Panc1 (cell line): ENCODE data around the gene PICALM. TPM values are rescaled to one million over a fixed set of nuclear protein-coding genes. Genes with fewer than 3 reads are reported as not detected.

Experiments
- ATAC-seq: fragments of 200-7000 bp; cut with Tn5 transposase; 2 replicates; pipeline ENCODE4 v1.9.1; 2020; ENCODE audit warnings: mild to moderate bottlenecking, moderate library complexity
- BruUV-seq: library from RNA; stranded (reverse); fragments of 400-500 nt; replicated peaks from 2 replicates; lab custom pipeline; 2021; lab: Mats Ljungman, UMichigan
- CTCF ChIA-PET: fragments of 300-600 bp; sonication (Branson Sonifier 250); formaldehyde crosslinking; loops from one replicate; lab custom pipeline; 2022; ENCODE audit warnings: antibody characterized with exemption; lab: Charles Lee
- POLR2A ChIA-PET: fragments of 300-600 bp; sonication (Branson Sonifier 250); formaldehyde crosslinking; loops from one replicate; lab custom pipeline; 2022; ENCODE audit warnings: antibody characterized with exemption; lab: Charles Lee
- DNase-seq: peaks from one replicate; pipeline ENCODE4 v3.0.0-alpha.2; 2010; ENCODE audit warnings: low read depth, low spot score
- H3K27ac ChIP-seq: 2 replicates; pipeline ENCODE4 v1.5.1; 2011; ENCODE audit warnings: mild to moderate bottlenecking, low read length, inconsistent platforms
- H3K27me3 ChIP-seq: fragments of 200-500 bp; sonication (Bioruptor generic); 2 replicates; pipeline ENCODE4 v1.6.0; 2014; ENCODE audit warnings: low read length, inconsistent platforms; ENCODE audit not compliant: control insufficient read depth, insufficient read depth
- H3K36me3 ChIP-seq: fragments of 200-500 bp; sonication (Bioruptor generic); 2 replicates; pipeline ENCODE4 v1.5.1; 2014; ENCODE audit warnings: inconsistent platforms, mild to moderate bottlenecking, low read length, moderate library complexity; ENCODE audit not compliant: control insufficient read depth, insufficient read depth
- H3K4me1 ChIP-seq: 2 replicates; pipeline ENCODE4 v1.5.1; 2011; ENCODE audit warnings: inconsistent platforms, mild to moderate bottlenecking, low read length, moderate library complexity; ENCODE audit not compliant: control insufficient read depth, insufficient read depth
- H3K4me3 ChIP-seq, 2 experiments: 2 replicates each; pipeline ENCODE4 v1.5.1; 2011 to 2012; ENCODE audit warnings: low read depth in 2 of 2, low read length in 2 of 2, mild to moderate bottlenecking in 2 of 2, inconsistent platforms in 1 of 2, moderate library complexity in 1 of 2
- H3K9me3 ChIP-seq: fragments of 200-500 bp; sonication (Bioruptor generic); 2 replicates; pipeline ENCODE4 v1.5.1; 2014; ENCODE audit warnings: low read depth, mild to moderate bottlenecking, inconsistent platforms, low read length, moderate library complexity; ENCODE audit not compliant: control insufficient read depth, insufficient read depth
- POLR2AphosphoS5 ChIP-seq: IDR thresholded peaks from 2 replicates; pipeline ENCODE4 v1.6.1; 2012; ENCODE audit warnings: mild to moderate bottlenecking, low read depth, low read length, moderate library complexity
- SIN3A ChIP-seq: IDR thresholded peaks from 2 replicates; pipeline ENCODE4 v1.6.1; 2012; ENCODE audit warnings: low read depth, mild to moderate bottlenecking, low read length, moderate library complexity, borderline replicate concordance; ENCODE audit not compliant: insufficient read depth
- TCF7L2 ChIP-seq: IDR thresholded peaks from 2 replicates; pipeline ENCODE4 v1.6.1; 2011; ENCODE audit warnings: mild to moderate bottlenecking, low read depth, low read length, inconsistent platforms
- in situ Hi-C: cut with HindIII; loops from 2 replicates; pipeline ENCODE4 v1.10.0; 2016; ENCODE audit warnings: low sequenced_read_pairs, low pct_unique_long_range_greater_than_20kb
- intact Hi-C: fragments of 100-400 bp; cut with micrococcal nuclease; formaldehyde crosslinking; loops from one replicate; pipeline ENCODE4 v1.10.0; 2022; ENCODE audit not compliant: unreplicated experiment
- total RNA-seq: library from RNA; stranded (reverse); gene quantifications from one replicate; pipeline ENCODE4 v1.2.1, GENCODE V29; 2021; ENCODE audit not compliant: unreplicated experiment
- TF ChIP-seq, protein P1 (sequence below), 2 experiments: IDR thresholded peaks; 2 replicates each; pipeline ENCODE4 v1.6.1; 2011 to 2012; ENCODE audit warnings: low read depth in 2 of 2, control low read depth in 1 of 2, low read length in 1 of 2, mild to moderate bottlenecking in 1 of 2, moderate library complexity in 1 of 2; ENCODE audit not compliant: insufficient read depth in 1 of 2
- TF ChIP-seq, protein P2 (sequence below): fragments of 450-650 bp; IDR thresholded peaks from 2 replicates; pipeline ENCODE4 v1.5.1; 2017; ENCODE audit warnings: mild to moderate bottlenecking

PICALM gene
- total RNA-seq, 1 experiment from 2014 or later, result 153 TPM

DNA sequence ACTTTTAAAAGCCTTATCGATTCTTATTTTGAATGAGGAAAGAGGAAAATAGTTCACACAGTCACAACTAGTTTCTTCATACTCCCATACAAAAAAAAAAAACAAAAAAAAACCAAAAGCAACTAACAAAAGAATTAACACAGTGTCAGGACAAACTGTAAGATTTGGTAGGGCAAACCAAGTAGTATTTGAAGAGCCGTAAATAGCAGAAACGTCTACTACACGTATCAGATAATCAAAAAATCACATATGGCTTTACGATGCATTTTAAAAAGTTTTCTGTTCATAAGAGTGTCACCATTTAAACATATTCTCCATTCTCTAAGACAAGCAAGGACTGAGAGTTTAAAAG is 2.3 kb downstream of the PICALM start:
- ChIA-PET CTCF (interaction anchor here (0.6 to 1.6 kb wide), 2 partner anchors 25 to 163 kb away, joined by 3 to 5 read pairs; no protein-coding TSS in a partner anchor), POLR2A (no interaction called here)
- peaks cover 46% of the 10 kb centered on the region for H3K4me1 ChIP-seq
- no peaks in the 10 kb centered on the region; the same call in 1 of the 2 replicates for H3K36me3 ChIP-seq
- no peak for ATAC-seq
- peak overlapping the region; percentile 69 to 76 for H3K4me3 ChIP-seq
- intact Hi-C loops, result no loop called here
- in situ Hi-C loops, result no loop called here
- peak overlapping the region; percentile 91 for H3K27ac ChIP-seq
- DNase-seq, result no peak
- no peaks in the 10 kb centered on the region for H3K27me3 ChIP-seq
- H3K9me3 ChIP-seq, result no peaks in the 10 kb centered on the region
- TF ChIP-seq, protein P1, sequence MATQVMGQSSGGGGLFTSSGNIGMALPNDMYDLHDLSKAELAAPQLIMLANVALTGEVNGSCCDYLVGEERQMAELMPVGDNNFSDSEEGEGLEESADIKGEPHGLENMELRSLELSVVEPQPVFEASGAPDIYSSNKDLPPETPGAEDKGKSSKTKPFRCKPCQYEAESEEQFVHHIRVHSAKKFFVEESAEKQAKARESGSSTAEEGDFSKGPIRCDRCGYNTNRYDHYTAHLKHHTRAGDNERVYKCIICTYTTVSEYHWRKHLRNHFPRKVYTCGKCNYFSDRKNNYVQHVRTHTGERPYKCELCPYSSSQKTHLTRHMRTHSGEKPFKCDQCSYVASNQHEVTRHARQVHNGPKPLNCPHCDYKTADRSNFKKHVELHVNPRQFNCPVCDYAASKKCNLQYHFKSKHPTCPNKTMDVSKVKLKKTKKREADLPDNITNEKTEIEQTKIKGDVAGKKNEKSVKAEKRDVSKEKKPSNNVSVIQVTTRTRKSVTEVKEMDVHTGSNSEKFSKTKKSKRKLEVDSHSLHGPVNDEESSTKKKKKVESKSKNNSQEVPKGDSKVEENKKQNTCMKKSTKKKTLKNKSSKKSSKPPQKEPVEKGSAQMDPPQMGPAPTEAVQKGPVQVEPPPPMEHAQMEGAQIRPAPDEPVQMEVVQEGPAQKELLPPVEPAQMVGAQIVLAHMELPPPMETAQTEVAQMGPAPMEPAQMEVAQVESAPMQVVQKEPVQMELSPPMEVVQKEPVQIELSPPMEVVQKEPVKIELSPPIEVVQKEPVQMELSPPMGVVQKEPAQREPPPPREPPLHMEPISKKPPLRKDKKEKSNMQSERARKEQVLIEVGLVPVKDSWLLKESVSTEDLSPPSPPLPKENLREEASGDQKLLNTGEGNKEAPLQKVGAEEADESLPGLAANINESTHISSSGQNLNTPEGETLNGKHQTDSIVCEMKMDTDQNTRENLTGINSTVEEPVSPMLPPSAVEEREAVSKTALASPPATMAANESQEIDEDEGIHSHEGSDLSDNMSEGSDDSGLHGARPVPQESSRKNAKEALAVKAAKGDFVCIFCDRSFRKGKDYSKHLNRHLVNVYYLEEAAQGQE (IDR thresholded peaks at IDR 0.05; ENCODE audit: insufficient read depth in 1 of 2, low read depth in 2 of 2, low read length in 1 of 2), result no peak
- no peak for TF ChIP-seq TCF7L2
- no peak for TF ChIP-seq POLR2AphosphoS5
- TF ChIP-seq, protein P2, sequence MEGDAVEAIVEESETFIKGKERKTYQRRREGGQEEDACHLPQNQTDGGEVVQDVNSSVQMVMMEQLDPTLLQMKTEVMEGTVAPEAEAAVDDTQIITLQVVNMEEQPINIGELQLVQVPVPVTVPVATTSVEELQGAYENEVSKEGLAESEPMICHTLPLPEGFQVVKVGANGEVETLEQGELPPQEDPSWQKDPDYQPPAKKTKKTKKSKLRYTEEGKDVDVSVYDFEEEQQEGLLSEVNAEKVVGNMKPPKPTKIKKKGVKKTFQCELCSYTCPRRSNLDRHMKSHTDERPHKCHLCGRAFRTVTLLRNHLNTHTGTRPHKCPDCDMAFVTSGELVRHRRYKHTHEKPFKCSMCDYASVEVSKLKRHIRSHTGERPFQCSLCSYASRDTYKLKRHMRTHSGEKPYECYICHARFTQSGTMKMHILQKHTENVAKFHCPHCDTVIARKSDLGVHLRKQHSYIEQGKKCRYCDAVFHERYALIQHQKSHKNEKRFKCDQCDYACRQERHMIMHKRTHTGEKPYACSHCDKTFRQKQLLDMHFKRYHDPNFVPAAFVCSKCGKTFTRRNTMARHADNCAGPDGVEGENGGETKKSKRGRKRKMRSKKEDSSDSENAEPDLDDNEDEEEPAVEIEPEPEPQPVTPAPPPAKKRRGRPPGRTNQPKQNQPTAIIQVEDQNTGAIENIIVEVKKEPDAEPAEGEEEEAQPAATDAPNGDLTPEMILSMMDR, result no peak
- no peak for TF ChIP-seq SIN3A
- no TSS peak for BruUV-seq

DNA sequence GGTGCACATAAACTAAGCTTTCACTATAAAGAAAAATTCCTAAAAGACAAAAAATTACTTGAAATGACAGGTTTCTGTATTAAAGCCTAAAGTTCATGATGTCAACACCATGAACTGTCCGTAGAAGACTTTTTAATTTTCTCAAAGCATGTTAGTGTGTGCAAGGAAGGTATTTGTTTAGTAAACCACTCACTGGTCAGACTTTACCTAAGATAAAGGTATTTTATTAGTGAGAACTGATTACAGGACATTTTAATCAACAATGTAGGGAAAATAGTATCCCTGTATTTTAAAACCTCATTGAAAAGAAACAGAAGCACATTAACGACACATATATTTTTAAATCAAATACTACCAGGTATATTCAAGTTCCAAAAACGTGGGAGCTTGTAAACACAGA is 2.9 kb downstream of the PICALM start:
- Histone ChIP-seq H3K36me3 (no peaks in the 10 kb centered on the region; the same call in 1 of the 2 replicates), H3K27ac (peak overlapping the region; percentile 91), H3K9me3 (no peaks in the 10 kb centered on the region), H3K4me3 (peak overlapping the region; percentile 69 to 76; a peak in 3 of 4 replicates), H3K4me1 (peaks cover 46% of the 10 kb centered on the region), H3K27me3 (no peaks in the 10 kb centered on the region)
- TF ChIP-seq POLR2AphosphoS5 (no peak), SIN3A (no peak), TCF7L2 (no peak)
- TF ChIP-seq, protein P1 (IDR thresholded peaks at IDR 0.05; ENCODE audit: insufficient read depth in 1 of 2, low read depth in 2 of 2, low read length in 1 of 2), result no peak
- TF ChIP-seq, protein P2, result no peak
- BruUV-seq, result TSS peak; percentile 49
- ChIA-PET POLR2A (interaction anchor here (1.1 kb wide), 1 partner anchor 48 kb away, joined by 3 read pairs; no protein-coding TSS in a partner anchor), CTCF (no interaction called here)
- DNase-seq, result no peak
- no peak for ATAC-seq
- in situ Hi-C loops, result no loop called here
- intact Hi-C loops, result no loop called here
